ENCODE results near the gene VTI1B. TPM values are rescaled to one million over a fixed set of nuclear protein-coding genes. Genes with fewer than 3 reads are reported as not detected.

VTI1B gene
- total and polyA plus RNA-seq, 2 donors (not counting 1 experiment from before 2014, with no cell fraction given): 19.5 to 58.8 TPM

GRCh38 chr14:67619446-67620216 lies 54.8 kb downstream of the VTI1B start, which contains the start of gene ARG2:
Gene ARG2 (plus strand): TSS chr14:67619920. CDS start chr14:67619978, 58 bp downstream.
- Histone ChIP-seq H3K4me3 (ENCODE audit: control extremely low read depth in 1 of 5, extremely low read depth in 1 of 5, insufficient read depth in 1 of 5, low read depth in 2 of 5, low read length in 4 of 5) (peak within 1 kb of the TSS; percentile 57 to 94 (median 81)), H3K79me2 (ENCODE audit: control insufficient read depth, insufficient read depth, low read length) (no peaks in the 10 kb centered on the region), H3K27ac (ENCODE audit: low read length in 2 of 2) (peak within 1 kb of the TSS; percentile 76 to 78), H3K4me1 (ENCODE audit: control insufficient read depth in 2 of 2, insufficient read depth in 2 of 2, low read length in 2 of 2) (peaks cover 12 to 18% of the 10 kb centered on the region in 2 donors), H3K9me3 (ENCODE audit: control extremely low read depth in 1 of 3, control insufficient read depth in 2 of 3, insufficient read depth in 1 of 3, low read length in 2 of 3) (no peaks in the 10 kb centered on the region), H3K36me3 (replicated peaks in 1 of 2; ENCODE audit: control extremely low read depth in 1 of 2, control insufficient read depth in 1 of 2, extremely low read depth in 1 of 2, insufficient read depth in 2 of 2, low read length in 1 of 2) (no peaks in the 10 kb centered on the region), H2AFZ (ENCODE audit: insufficient read depth, low read depth, low read length, poor library complexity, severe bottlenecking) (peak within 1 kb of the TSS; percentile 95), H4K20me1 (ENCODE audit: control insufficient read depth, insufficient read depth, low read length, poor library complexity, severe bottlenecking) (no peaks in the 10 kb centered on the region), H3K27me3 (replicated peaks in 1 of 4; ENCODE audit: control extremely low read depth in 1 of 4, control insufficient read depth in 3 of 4, insufficient read depth in 4 of 4, low read length in 3 of 4) (peaks cover 0 to 4% (median 0%) of the 10 kb centered on the region in 4 experiments), H3K9ac (ENCODE audit: low read length) (peak within 1 kb of the TSS; percentile 71), H3K4me2 (replicated peaks; ENCODE audit: low read depth, low read length, poor library complexity, severe bottlenecking) (peak within 1 kb of the TSS; percentile 97)
- peaks cover 23% of the 10 kb centered on the region for H3K4me1 Mint-ChIP-seq
- H3K9me3 Mint-ChIP-seq (ENCODE audit: insufficient read depth): no peaks in the 10 kb centered on the region
- CTCF ChIA-PET: interaction anchor here (0.6 to 2.2 kb wide), 27 partner anchors 8 to 260 kb away, joined by 3 to 36 read pairs (median 5); partner anchors contain the start of genes ATP6V1D, EIF2S1, PIGH and RDH11
- under 1% methylated on average over 62 of the region's 62 CpGs for WGBS (ENCODE audit: insufficient coverage)
- POLR2A ChIA-PET: interaction anchor here (0.7 to 3.0 kb wide), 3 partner anchors 20 to 1172 kb away, joined by 3 to 11 read pairs (median 6); partner anchors contain the start of genes PIGH and VTI1B
- peak within 1 kb of the TSS; percentile 94 for H3K27ac Mint-ChIP-seq
- no peaks in the 10 kb centered on the region for H3K27me3 Mint-ChIP-seq
- peak; percentile 94 for ATAC-seq (ENCODE audit: low read depth)
- peak within 1 kb of the TSS; percentile 92 for H3K4me3 Mint-ChIP-seq
- intact Hi-C loops (cut with micrococcal nuclease): loop anchor here (1.0 to 5.0 kb wide), 7 partner anchors 19 to 198 kb away; partner anchors contain the start of genes PIGH, RAD51B, RDH11 and TMEM229B
- TF ChIP-seq EZH2 (IDR thresholded peaks at IDR 0.05; ENCODE audit: borderline replicate concordance, insufficient read depth, low read depth, low read length, poor library complexity, severe bottlenecking) (no peak), CTCF (IDR thresholded peaks at IDR 0.05) (no peak)
- DNase-seq: peak; percentile 98

Data from B cell (primary cell).